SK-N-SH treated with all-trans-retinoic acid at 6 μM for 48 hours (cell line): Measurements from ENCODE around the gene SURF2.
"Not testable (repeated sequence)": the region's sequence is repeated elsewhere in the genome, so short reads cannot be mapped to it uniquely, and the experiment has no call there.

Experiments used
- ATAC-seq: fragments of 200-7000 bp; cut with Tn5 transposase; 3 replicates; pipeline ENCODE4 v1.9.1; 2020; ENCODE audit warnings: mild to moderate bottlenecking, moderate library complexity
- ARNTL ChIP-seq: fragments of 450-650 bp; formaldehyde crosslinking; IDR thresholded peaks from 2 replicates; pipeline ENCODE4 v1.5.0; 2020; ENCODE audit warnings: low read depth, mild to moderate bottlenecking, moderate library complexity, borderline replicate concordance
- BACH2 ChIP-seq: fragments of 250-450 bp; sonication (Bioruptor Pico); IDR thresholded peaks from 2 replicates; pipeline ENCODE4 v1.9.0; 2021; ENCODE audit warnings: mild to moderate bottlenecking, borderline replicate concordance
- CSDC2 ChIP-seq: fragments of 250-450 bp; sonication (Bioruptor Pico); IDR thresholded peaks from 2 replicates; pipeline ENCODE4 v1.5.0; 2020; ENCODE audit warnings: mild to moderate bottlenecking, moderate library complexity
- ESRRG ChIP-seq: fragments of 250-450 bp; sonication (Bioruptor Pico); IDR thresholded peaks from 2 replicates; pipeline ENCODE4 v1.6.1; 2021; ENCODE audit warnings: mild to moderate bottlenecking
- GLIS3 ChIP-seq: fragments of 250-450 bp; sonication (Bioruptor Pico); IDR thresholded peaks from 2 replicates; pipeline ENCODE4 v1.5.0; 2020; ENCODE audit warnings: mild to moderate bottlenecking, moderate library complexity
- ISL1 ChIP-seq: fragments of 250-450 bp; sonication (Bioruptor Pico); IDR thresholded peaks from 2 replicates; pipeline ENCODE4 v2.1.2; 2022; ENCODE audit warnings: mild to moderate bottlenecking, moderate library complexity
- OSR1 ChIP-seq: fragments of 250-450 bp; sonication (Bioruptor Pico); IDR thresholded peaks from 2 replicates; pipeline ENCODE4 v1.8.0; 2022; ENCODE audit warnings: moderate library complexity, mild to moderate bottlenecking, inconsistent platforms
- PPARA ChIP-seq: fragments of 250-450 bp; sonication (Bioruptor Pico); IDR thresholded peaks from 2 replicates; pipeline ENCODE4 v1.5.0; 2020; ENCODE audit warnings: mild to moderate bottlenecking, borderline replicate concordance
- RARB ChIP-seq: fragments of 250-450 bp; sonication (Bioruptor Pico); IDR thresholded peaks from 2 replicates; pipeline ENCODE4 v1.8.0; 2021; ENCODE audit warnings: mild to moderate bottlenecking, moderate library complexity
- SNAI2 ChIP-seq: fragments of 250-450 bp; sonication (Bioruptor Pico); IDR thresholded peaks from 2 replicates; pipeline ENCODE4 v1.5.0; 2020; ENCODE audit warnings: mild to moderate bottlenecking, moderate library complexity
- ZFP3 ChIP-seq: fragments of 250-450 bp; sonication (Bioruptor Pico); IDR thresholded peaks from 2 replicates; pipeline ENCODE4 v1.5.0; 2020; ENCODE audit warnings: mild to moderate bottlenecking, moderate library complexity
- ZFP30 ChIP-seq: fragments of 450-650 bp; formaldehyde crosslinking; IDR thresholded peaks from 2 replicates; pipeline ENCODE4 v1.5.0; 2022; ENCODE audit warnings: mild to moderate bottlenecking, moderate library complexity
- ZNF565 ChIP-seq: fragments of 450-650 bp; formaldehyde crosslinking; conservative IDR thresholded peaks from 2 replicates; pipeline ENCODE4 v1.5.0; 2020; ENCODE audit warnings: low read depth, mild to moderate bottlenecking, moderate library complexity
- TF ChIP-seq, protein P1 (sequence below): fragments of 250-450 bp; sonication (Bioruptor Pico); IDR thresholded peaks from 2 replicates; pipeline ENCODE4 v1.8.0; 2021; ENCODE audit warnings: low read depth, mild to moderate bottlenecking, moderate library complexity, borderline replicate concordance
- TF ChIP-seq, protein P2 (sequence below): fragments of 250-450 bp; sonication (Bioruptor Pico); IDR thresholded peaks from 2 replicates; pipeline ENCODE4 v1.5.1; 2021; ENCODE audit warnings: mild to moderate bottlenecking, moderate library complexity
- TF ChIP-seq, protein P3 (sequence below): fragments of 250-450 bp; sonication (Bioruptor Pico); IDR thresholded peaks from 2 replicates; pipeline ENCODE4 v1.5.0; 2020; ENCODE audit warnings: mild to moderate bottlenecking, moderate library complexity
- TF ChIP-seq, protein P4 (sequence below): fragments of 250-450 bp; sonication (Bioruptor Pico); IDR thresholded peaks from 2 replicates; pipeline ENCODE4 v1.8.0; 2020; ENCODE audit warnings: mild to moderate bottlenecking, moderate library complexity, borderline replicate concordance
- TF ChIP-seq, protein P5 (sequence below): fragments of 250-450 bp; sonication (Bioruptor Pico); IDR thresholded peaks from 2 replicates; pipeline ENCODE4 v1.5.1; 2020; ENCODE audit warnings: low read depth, mild to moderate bottlenecking, moderate library complexity

Gene SURF2

DNA sequence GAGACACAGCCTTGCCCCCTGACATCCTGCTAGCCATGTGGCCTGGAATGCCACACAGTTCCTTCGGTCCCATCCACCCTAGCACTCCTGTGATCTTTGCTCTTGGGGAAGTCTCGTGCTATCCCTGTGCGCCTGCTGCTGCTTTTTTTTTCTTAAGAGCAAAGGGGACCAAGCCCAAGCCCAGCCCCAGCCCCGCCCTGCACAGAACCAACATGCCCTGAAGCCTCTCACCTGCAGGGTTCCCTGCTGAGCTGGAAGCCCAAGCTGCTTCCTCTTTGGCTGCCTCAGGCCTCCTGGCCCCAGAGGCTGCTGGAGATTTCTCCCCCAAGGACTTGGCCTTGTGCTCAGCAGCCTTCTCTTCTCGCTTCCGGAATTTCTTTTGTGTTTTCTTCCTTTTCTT lies 22.2 kb upstream of the SURF2 start:
- TF ChIP-seq OSR1 (CRISPR knock-in tag), result no peak
- no peak for TF ChIP-seq PPARA (CRISPR knock-in tag)
- TF ChIP-seq BACH2 (CRISPR knock-in tag), result no peak
- TF ChIP-seq CSDC2 (CRISPR knock-in tag), result no peak
- TF ChIP-seq, protein P1, sequence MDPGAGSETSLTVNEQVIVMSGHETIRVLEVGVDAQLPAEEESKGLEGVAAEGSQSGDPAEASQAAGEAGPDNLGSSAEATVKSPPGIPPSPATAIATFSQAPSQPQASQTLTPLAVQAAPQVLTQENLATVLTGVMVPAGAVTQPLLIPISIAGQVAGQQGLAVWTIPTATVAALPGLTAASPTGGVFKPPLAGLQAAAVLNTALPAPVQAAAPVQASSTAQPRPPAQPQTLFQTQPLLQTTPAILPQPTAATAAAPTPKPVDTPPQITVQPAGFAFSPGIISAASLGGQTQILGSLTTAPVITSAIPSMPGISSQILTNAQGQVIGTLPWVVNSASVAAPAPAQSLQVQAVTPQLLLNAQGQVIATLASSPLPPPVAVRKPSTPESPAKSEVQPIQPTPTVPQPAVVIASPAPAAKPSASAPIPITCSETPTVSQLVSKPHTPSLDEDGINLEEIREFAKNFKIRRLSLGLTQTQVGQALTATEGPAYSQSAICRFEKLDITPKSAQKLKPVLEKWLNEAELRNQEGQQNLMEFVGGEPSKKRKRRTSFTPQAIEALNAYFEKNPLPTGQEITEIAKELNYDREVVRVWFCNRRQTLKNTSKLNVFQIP (CRISPR knock-in tag), result no peak
- TF ChIP-seq RARB, result no peak
- TF ChIP-seq, protein P2, sequence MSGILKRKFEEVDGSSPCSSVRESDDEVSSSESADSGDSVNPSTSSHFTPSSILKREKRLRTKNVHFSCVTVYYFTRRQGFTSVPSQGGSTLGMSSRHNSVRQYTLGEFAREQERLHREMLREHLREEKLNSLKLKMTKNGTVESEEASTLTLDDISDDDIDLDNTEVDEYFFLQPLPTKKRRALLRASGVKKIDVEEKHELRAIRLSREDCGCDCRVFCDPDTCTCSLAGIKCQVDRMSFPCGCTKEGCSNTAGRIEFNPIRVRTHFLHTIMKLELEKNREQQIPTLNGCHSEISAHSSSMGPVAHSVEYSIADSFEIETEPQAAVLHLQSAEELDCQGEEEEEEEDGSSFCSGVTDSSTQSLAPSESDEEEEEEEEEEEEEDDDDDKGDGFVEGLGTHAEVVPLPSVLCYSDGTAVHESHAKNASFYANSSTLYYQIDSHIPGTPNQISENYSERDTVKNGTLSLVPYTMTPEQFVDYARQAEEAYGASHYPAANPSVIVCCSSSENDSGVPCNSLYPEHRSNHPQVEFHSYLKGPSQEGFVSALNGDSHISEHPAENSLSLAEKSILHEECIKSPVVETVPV (CRISPR knock-in tag), result no peak
- TF ChIP-seq ARNTL (CRISPR knock-in tag), result no peak
- no peak for TF ChIP-seq ZNF565 (CRISPR knock-in tag)
- no peak for TF ChIP-seq ESRRG
- no peak for TF ChIP-seq SNAI2 (CRISPR knock-in tag)
- TF ChIP-seq ZFP30 (CRISPR knock-in tag), result no peak
- TF ChIP-seq, protein P3, sequence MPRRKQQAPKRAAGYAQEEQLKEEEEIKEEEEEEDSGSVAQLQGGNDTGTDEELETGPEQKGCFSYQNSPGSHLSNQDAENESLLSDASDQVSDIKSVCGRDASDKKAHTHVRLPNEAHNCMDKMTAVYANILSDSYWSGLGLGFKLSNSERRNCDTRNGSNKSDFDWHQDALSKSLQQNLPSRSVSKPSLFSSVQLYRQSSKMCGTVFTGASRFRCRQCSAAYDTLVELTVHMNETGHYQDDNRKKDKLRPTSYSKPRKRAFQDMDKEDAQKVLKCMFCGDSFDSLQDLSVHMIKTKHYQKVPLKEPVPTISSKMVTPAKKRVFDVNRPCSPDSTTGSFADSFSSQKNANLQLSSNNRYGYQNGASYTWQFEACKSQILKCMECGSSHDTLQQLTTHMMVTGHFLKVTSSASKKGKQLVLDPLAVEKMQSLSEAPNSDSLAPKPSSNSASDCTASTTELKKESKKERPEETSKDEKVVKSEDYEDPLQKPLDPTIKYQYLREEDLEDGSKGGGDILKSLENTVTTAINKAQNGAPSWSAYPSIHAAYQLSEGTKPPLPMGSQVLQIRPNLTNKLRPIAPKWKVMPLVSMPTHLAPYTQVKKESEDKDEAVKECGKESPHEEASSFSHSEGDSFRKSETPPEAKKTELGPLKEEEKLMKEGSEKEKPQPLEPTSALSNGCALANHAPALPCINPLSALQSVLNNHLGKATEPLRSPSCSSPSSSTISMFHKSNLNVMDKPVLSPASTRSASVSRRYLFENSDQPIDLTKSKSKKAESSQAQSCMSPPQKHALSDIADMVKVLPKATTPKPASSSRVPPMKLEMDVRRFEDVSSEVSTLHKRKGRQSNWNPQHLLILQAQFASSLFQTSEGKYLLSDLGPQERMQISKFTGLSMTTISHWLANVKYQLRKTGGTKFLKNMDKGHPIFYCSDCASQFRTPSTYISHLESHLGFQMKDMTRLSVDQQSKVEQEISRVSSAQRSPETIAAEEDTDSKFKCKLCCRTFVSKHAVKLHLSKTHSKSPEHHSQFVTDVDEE (CRISPR knock-in tag), result no peak
- TF ChIP-seq ISL1 (CRISPR knock-in tag), result no peak
- TF ChIP-seq, protein P4, sequence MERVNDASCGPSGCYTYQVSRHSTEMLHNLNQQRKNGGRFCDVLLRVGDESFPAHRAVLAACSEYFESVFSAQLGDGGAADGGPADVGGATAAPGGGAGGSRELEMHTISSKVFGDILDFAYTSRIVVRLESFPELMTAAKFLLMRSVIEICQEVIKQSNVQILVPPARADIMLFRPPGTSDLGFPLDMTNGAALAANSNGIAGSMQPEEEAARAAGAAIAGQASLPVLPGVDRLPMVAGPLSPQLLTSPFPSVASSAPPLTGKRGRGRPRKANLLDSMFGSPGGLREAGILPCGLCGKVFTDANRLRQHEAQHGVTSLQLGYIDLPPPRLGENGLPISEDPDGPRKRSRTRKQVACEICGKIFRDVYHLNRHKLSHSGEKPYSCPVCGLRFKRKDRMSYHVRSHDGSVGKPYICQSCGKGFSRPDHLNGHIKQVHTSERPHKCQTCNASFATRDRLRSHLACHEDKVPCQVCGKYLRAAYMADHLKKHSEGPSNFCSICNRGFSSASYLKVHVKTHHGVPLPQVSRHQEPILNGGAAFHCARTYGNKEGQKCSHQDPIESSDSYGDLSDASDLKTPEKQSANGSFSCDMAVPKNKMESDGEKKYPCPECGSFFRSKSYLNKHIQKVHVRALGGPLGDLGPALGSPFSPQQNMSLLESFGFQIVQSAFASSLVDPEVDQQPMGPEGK (CRISPR knock-in tag), result no peak
- TF ChIP-seq, protein P5, sequence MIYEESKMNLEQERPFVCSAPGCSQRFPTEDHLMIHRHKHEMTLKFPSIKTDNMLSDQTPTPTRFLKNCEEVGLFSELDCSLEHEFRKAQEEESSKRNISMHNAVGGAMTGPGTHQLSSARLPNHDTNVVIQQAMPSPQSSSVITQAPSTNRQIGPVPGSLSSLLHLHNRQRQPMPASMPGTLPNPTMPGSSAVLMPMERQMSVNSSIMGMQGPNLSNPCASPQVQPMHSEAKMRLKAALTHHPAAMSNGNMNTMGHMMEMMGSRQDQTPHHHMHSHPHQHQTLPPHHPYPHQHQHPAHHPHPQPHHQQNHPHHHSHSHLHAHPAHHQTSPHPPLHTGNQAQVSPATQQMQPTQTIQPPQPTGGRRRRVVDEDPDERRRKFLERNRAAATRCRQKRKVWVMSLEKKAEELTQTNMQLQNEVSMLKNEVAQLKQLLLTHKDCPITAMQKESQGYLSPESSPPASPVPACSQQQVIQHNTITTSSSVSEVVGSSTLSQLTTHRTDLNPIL (CRISPR knock-in tag), result no peak
- no peak for ATAC-seq

DNA sequence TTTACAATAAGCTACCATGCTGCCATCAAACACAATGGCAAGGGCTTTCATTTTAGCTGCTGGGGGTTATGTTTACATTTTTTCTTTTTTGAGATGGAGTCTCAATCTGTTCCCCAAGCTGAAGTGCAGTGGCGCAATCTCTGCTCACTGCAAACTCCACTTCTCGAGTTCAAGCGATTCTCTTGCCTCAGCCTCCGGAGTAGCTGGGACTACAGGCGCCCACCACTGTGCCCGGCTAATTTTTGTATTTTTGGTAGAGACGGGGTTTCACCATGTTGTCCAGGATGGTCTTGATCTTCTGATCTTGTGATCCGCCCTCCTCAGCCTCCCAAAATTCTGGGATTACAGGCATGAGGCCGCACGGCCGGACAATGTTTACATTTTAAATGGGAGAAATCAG lies 21.5 kb upstream of the SURF2 start:
- not testable (repeated sequence) for ATAC-seq

DNA sequence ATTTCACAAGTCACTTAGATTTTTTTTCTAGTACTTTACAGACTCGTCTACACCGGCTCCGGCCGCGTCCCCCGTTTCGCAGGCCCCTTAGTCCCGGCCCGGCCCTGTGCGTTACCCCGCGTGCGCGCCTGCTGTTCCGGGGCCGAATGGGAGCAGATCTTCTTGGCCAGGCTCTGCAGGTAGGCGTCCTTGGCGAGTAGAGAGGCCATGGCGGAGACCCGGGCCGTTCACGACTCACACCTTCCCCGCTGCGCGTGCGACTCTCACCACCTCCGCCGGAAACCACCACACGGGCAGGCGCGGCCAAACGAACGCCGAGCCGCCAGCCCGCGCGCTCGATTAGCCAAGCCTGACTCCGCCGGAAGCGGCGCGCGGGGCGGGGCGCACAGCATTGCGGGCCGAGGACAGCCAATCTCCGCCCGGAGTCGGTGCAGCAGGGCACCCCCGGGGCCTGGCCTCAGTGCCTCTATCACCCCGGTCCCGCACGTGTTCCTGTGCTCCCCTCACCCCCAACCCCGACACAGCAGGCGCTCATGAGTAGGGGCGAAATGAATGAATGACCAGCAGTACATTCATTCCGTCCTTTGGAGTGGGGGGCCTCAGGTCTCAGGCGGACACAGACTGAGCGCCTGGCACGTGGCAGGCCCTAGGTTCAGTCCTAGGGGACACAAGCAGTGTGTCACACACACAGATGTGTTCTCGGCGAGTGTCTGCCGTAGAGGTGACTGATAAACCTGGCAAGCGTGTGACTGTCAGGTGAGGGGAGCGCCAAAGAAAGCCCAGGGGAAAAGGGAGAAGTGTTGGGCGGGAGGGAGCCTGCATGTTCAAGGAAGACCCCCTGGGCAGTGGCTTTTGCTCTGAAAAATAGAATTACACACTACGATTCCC lies 20.2 kb upstream of the SURF2 start, which contains the start of gene SURF6:
Gene SURF6 (minus strand): TSS at position 265 of the 888 bp plus-strand sequence. CDS start 56 bp downstream, at position 209.
- TF ChIP-seq ZFP30 (CRISPR knock-in tag), result no peak
- peak; percentile 14; the same call in 1 of the 2 replicates for TF ChIP-seq ZFP3 (CRISPR knock-in tag)
- TF ChIP-seq CSDC2 (CRISPR knock-in tag), result 0 out of 2 replicates have a peak, but pooled peaks have one; percentile 59
- no peak for TF ChIP-seq RARB
- TF ChIP-seq, protein P3 (CRISPR knock-in tag), result 0 out of 2 replicates have a peak, but pooled peaks have one; percentile 22
- TF ChIP-seq OSR1 (CRISPR knock-in tag), result no peak
- no peak for TF ChIP-seq GLIS3 (CRISPR knock-in tag)
- TF ChIP-seq ZNF565 (CRISPR knock-in tag), result no peak
- peak; percentile 96 for ATAC-seq
